Uterus (tissue), 4 donors: Measurements from ENCODE around the gene WDR45B. TPM values are rescaled to one million over a fixed set of nuclear protein-coding genes. Genes with fewer than 3 reads are reported as not detected.

ENCODE experiments used
- DNase-seq, 2 donors: peaks; one replicate each; pipeline ENCODE4 v3.0.0-alpha.2; 2019 to 2020
- H3K27ac ChIP-seq, 2 donors: fragments of 200-600 bp; sonication (generic); 1 replicate in 1 of 2; 2 replicates in 1 of 2; pipeline ENCODE4 v1.5.1; 2016 to 2018
- H3K27me3 ChIP-seq, 2 donors: fragments of 200-600 bp; sonication (generic); one replicate each; pipeline ENCODE4 v1.5.1; 2018 to 2019; ENCODE audit warnings: control low read depth in 1 of 2
- H3K36me3 ChIP-seq, 2 donors: fragments of 200-600 bp; sonication (generic); one replicate each; pipeline ENCODE4 v1.5.1; 2019; ENCODE audit warnings: control low read depth in 1 of 2
- H3K4me1 ChIP-seq, 2 donors: fragments of 200-600 bp; sonication (generic); one replicate each; pipeline ENCODE4 v1.5.1; 2018 to 2019; ENCODE audit warnings: control low read depth in 1 of 2
- H3K4me3 ChIP-seq, 2 donors: fragments of 200-600 bp; sonication (generic); 1 replicate in 1 of 2; 2 replicates in 1 of 2; pipeline ENCODE4 v1.5.1; 2018 to 2019; ENCODE audit warnings: mild to moderate bottlenecking in 1 of 2
- H3K9me3 ChIP-seq, 2 donors: fragments of 200-600 bp; sonication (generic); one replicate each; pipeline ENCODE4 v1.5.1; 2019; ENCODE audit warnings: control low read depth in 1 of 2
- CTCF ChIP-seq, 4 experiments: fragments of 200-600 bp in 2 of 4; fragments of 450-650 bp in 2 of 4; sonication (generic) in 2 of 4; IDR thresholded peaks; one replicate each; pipeline ENCODE4 v1.5.1; 2016 to 2019; ENCODE audit warnings: antibody characterized with exemption in 4 of 4, mild to moderate bottlenecking in 2 of 4, moderate library complexity in 1 of 4
- POLR2A ChIP-seq, 2 donors: fragments of 450-650 bp; IDR thresholded peaks; one replicate each; pipeline ENCODE4 v1.6.1; 2016; ENCODE audit warnings: antibody characterized with exemption in 2 of 2, mild to moderate bottlenecking in 1 of 2, moderate library complexity in 1 of 2
- intact Hi-C: fragments of 100-400 bp; cut with DNase I; formaldehyde crosslinking; loops from one replicate; pipeline ENCODE4 v1.15.1; 2023; ENCODE audit warnings: low total_unique reads
- total RNA-seq, 4 donors: library from RNA; depleted of rRNA in 3 of 4; stranded (reverse); fragments of >200 nt in 3 of 4; gene quantifications; one replicate each; pipeline versions ENCODE4 v1.1.0 to v1.2.4, GENCODE V29; 2014 to 2023
- donor health status: DM: yes; HTN: yes; CAD: no.

Gene WDR45B
- total RNA-seq, 4 donors from 2014 or later, result 56.5 to 111 (median 85.4) TPM

DNA sequence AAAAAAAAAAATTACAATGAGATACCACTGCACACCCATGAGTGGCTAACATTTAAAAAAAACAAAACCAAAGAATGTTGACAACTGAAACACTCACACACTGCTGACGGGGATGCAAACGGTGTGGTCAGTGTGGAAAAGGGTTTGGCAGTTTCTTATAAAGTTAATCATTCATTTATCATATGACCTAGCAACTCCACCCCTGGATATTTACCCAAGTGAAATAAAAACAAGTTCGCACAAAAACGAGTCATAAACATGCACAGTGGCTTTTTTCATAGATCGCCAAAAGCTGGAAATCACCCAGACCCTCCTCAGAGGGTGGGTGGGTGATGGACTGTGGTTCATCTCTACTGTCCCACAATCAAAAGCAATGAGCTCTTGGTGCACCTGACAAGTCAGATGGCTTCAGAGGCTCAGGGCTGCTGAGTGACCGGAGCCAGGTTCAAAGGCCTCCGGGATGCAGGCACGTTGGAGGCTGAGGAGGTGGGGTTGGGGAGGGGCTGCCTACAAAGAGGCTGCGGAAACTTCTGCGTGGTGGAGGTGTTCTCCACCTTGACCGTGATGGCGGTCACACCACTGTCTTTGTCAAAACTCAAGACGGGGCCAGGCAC lies 36.1 kb upstream of the WDR45B start:
- DNase-seq, result no peak
- Histone ChIP-seq H3K4me1 (no peaks in the 10 kb centered on the region), H3K27me3 (no peaks in the 10 kb centered on the region), H3K36me3 (no peaks in the 10 kb centered on the region), H3K4me3 (no peak overlapping the region), H3K27ac (no peak overlapping the region), H3K9me3 (no peaks in the 10 kb centered on the region)
- TF ChIP-seq POLR2A (IDR thresholded peaks at IDR 0.05), result no peak
- no peak for TF ChIP-seq CTCF (IDR thresholded peaks at IDR 0.05)
- intact Hi-C loops, result no loop called here

GRCh38 chr17:82683534-82683933 lies 35.3 kb upstream of the WDR45B start:
- no peak overlapping the region for H3K4me3 ChIP-seq
- H3K9me3 ChIP-seq, result no peaks in the 10 kb centered on the region
- no peaks in the 10 kb centered on the region for H3K4me1 ChIP-seq
- no peak for TF ChIP-seq CTCF (IDR thresholded peaks at IDR 0.05)
- no peak for TF ChIP-seq POLR2A (IDR thresholded peaks at IDR 0.05)
- no peak overlapping the region for H3K27ac ChIP-seq
- H3K36me3 ChIP-seq, result no peaks in the 10 kb centered on the region
- no peaks in the 10 kb centered on the region for H3K27me3 ChIP-seq
- intact Hi-C loops, result no loop called here
- no peak for DNase-seq

DNA sequence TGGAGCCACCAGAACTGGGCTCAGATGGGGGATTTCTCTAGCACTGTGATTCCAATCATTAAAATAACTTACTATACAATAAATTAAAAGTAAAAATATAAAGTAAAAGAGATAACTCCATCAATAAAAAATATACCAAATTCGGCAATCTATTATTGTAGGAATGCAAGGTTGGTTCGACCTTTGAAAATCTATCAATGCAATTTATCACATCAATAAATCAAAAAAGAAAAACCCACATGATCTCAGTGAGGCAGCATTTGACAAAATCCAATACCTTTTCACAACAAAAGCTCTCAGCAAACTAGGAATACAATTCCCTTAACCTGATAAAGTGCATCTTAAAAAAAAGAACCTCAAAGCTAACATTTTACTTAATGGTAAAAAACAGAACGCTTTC lies 33.3 kb upstream of the WDR45B start:
- TF ChIP-seq CTCF (IDR thresholded peaks at IDR 0.05) (no peak), POLR2A (IDR thresholded peaks at IDR 0.05) (no peak)
- intact Hi-C loops, result no loop called here
- Histone ChIP-seq H3K36me3 (no peaks in the 10 kb centered on the region), H3K27ac (no peak overlapping the region), H3K4me1 (no peaks in the 10 kb centered on the region), H3K9me3 (no peaks in the 10 kb centered on the region), H3K27me3 (no peaks in the 10 kb centered on the region), H3K4me3 (no peak overlapping the region)
- DNase-seq, result no peak

DNA sequence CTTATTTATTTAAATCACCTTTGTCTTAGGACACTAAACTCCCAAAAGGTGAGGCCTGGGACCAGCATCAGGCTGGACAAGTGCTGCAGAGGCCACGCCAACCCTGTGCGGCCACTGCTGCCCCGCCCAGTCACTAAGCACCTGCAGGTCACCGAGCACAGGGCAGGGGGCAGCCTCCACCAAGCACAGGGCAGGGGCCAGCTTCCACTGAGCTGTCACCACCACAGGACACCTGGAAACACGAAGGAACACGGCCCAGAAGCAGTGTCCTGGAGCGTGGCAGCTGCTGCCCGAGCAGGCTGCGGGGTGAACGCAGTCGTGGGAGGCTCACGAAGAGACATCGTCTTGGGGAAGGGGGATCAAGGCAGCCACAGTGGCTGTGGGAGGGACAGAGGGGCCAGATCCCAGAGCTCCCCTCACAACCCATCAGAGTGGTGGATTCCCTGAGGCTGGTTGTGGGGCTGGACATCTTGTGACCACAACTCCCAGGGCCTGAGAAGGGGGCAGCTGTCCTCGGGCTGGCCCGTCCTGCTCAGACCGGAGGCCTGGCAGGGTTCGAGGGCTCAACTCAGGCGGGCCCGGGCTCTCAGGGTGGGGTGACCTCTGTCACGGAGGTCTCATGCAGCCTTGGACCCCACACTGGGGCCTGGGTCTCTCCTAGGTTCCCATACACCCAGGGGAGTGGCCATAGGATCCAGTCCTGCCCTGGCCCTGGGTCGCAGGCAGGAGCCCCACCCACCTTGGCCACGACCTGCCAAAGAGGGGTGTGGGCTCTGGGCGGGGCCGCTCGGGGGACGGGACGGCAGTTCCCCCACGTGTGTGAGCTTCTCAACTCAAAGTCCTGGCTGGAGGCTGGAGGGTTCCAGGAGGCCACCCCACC lies 31.6 kb upstream of the WDR45B start:
- no peak overlapping the region for H3K4me3 ChIP-seq
- no peak for DNase-seq
- no peaks in the 10 kb centered on the region for H3K4me1 ChIP-seq
- H3K36me3 ChIP-seq, result no peaks in the 10 kb centered on the region
- TF ChIP-seq CTCF (IDR thresholded peaks at IDR 0.05) (no peak), POLR2A (IDR thresholded peaks at IDR 0.05) (no peak)
- intact Hi-C loops, result no loop called here
- H3K27ac ChIP-seq, result no peak overlapping the region
- no peaks in the 10 kb centered on the region for H3K9me3 ChIP-seq
- no peaks in the 10 kb centered on the region for H3K27me3 ChIP-seq

- no peaks in the 10 kb centered on the region for H3K27me3 ChIP-seq
- H3K4me3 ChIP-seq, result no peak overlapping the region
- no peak for TF ChIP-seq POLR2A (IDR thresholded peaks at IDR 0.05)
- no peak for TF ChIP-seq CTCF (IDR thresholded peaks at IDR 0.05)
Observed at GRCh38 chr17:82678265-82678891, 30.1 kb upstream of the WDR45B start.

More at GRCh38 chr17:82678265-82678891, 30.1 kb upstream of the WDR45B start:
- Histone ChIP-seq H3K9me3 (no peaks in the 10 kb centered on the region), H3K36me3 (no peaks in the 10 kb centered on the region), H3K4me1 (no peaks in the 10 kb centered on the region), H3K27ac (no peak overlapping the region)
- intact Hi-C loops, result no loop called here
- no peak for DNase-seq
